Neural cell (in vitro differentiated cells): ENCODE data around the gene GLIPR1L2. TPM values are rescaled to one million over a fixed set of nuclear protein-coding genes. Genes with fewer than 3 reads are reported as not detected.

Experiments
- H2AFZ ChIP-seq: fragments of 200-600, 300-800 bp; sonication (generic), shearing (Covaris generic); 2 replicates; pipeline ENCODE4 v1.6.0; 2014; ENCODE audit warnings: low read depth, mild to moderate bottlenecking, antibody characterized with exemption, low read length, moderate library complexity
- H3F3A ChIP-seq: fragments of 200-600 bp; shearing (Covaris generic); 2 replicates; pipeline ENCODE4 v1.6.1; 2016; ENCODE audit warnings: mild to moderate bottlenecking, moderate library complexity, mixed read lengths, antibody characterized with exemption, low read length; ENCODE audit not compliant: insufficient read depth, poor library complexity, severe bottlenecking
- H3K27ac ChIP-seq: fragments of 200-600, 300-800 bp; sonication (generic), shearing (Covaris generic); 2 replicates; pipeline ENCODE4 v1.5.1; 2014; ENCODE audit warnings: mild to moderate bottlenecking, low read length, moderate library complexity
- H3K27me3 ChIP-seq: fragments of 300-800, 200-600 bp; sonication (generic), shearing (Covaris generic); 2 replicates; pipeline ENCODE4 v1.6.0; 2014; ENCODE audit warnings: mild to moderate bottlenecking, low read depth, low read length, moderate library complexity; ENCODE audit not compliant: insufficient read depth
- H3K36me3 ChIP-seq: fragments of 300-800, 200-600 bp; sonication (generic), shearing (Covaris generic); 2 replicates; pipeline ENCODE4 v1.5.1; 2014; ENCODE audit warnings: mild to moderate bottlenecking, antibody characterized with exemption, low read length, moderate library complexity; ENCODE audit not compliant: insufficient read depth
- H3K4me2 ChIP-seq: fragments of 300-800, 200-600 bp; sonication (generic), shearing (Covaris generic); 2 replicates; pipeline ENCODE4 v1.6.0; 2014; ENCODE audit warnings: mild to moderate bottlenecking, low read length
- H3K4me3 ChIP-seq: fragments of 300-800, 200-600 bp; sonication (generic), shearing (Covaris generic); 2 replicates; pipeline ENCODE4 v1.5.1; 2014; ENCODE audit warnings: mild to moderate bottlenecking, low read length, moderate library complexity
- H3K79me2 ChIP-seq: fragments of 200-600 bp; shearing (Covaris generic); replicated peaks from 2 replicates; pipeline ENCODE4 v1.6.0; 2014; ENCODE audit warnings: mild to moderate bottlenecking, low read length, moderate library complexity; ENCODE audit not compliant: insufficient read depth
- H3K9ac ChIP-seq: fragments of 300-800, 200-600 bp; sonication (generic), shearing (Covaris generic); 2 replicates; pipeline ENCODE4 v1.6.1; 2016; ENCODE audit warnings: mild to moderate bottlenecking, low read length, mixed read lengths
- H3K9me2 ChIP-seq: fragments of 200-600 bp; shearing (Covaris generic); 2 replicates; pipeline ENCODE4 v1.6.1; 2016; ENCODE audit warnings: mild to moderate bottlenecking, low read length, mixed read lengths; ENCODE audit not compliant: insufficient read depth
- H3K9me3 ChIP-seq: fragments of 200-600, 300-800 bp; sonication (generic), shearing (Covaris generic); 2 replicates; pipeline ENCODE4 v1.6.1; 2016; ENCODE audit warnings: mild to moderate bottlenecking, mixed run types, low read length, moderate library complexity, mixed read lengths
- H4K20me1 ChIP-seq: fragments of 200-600 bp; shearing (Covaris generic); 2 replicates; pipeline ENCODE4 v1.6.1; 2016; ENCODE audit warnings: mild to moderate bottlenecking, mixed run types; ENCODE audit not compliant: insufficient read depth
- EP300 ChIP-seq: fragments of 450-650 bp; conservative IDR thresholded peaks from 2 replicates; pipeline ENCODE4 v1.6.1; 2014; ENCODE audit warnings: antibody characterized with exemption, mild to moderate bottlenecking, moderate library complexity; ENCODE audit not compliant: poor library complexity, severe bottlenecking
- EZH2 ChIP-seq: fragments of 200-600, 300-800 bp; shearing (Covaris generic), sonication (generic); IDR thresholded peaks from 2 replicates; pipeline ENCODE4 v1.6.1; 2014; ENCODE audit warnings: antibody characterized with exemption, low read length, borderline replicate concordance, mild to moderate bottlenecking; ENCODE audit not compliant: insufficient read depth, poor library complexity, severe bottlenecking
- MXI1 ChIP-seq: fragments of 450-650 bp; conservative IDR thresholded peaks from 2 replicates; pipeline ENCODE4 v1.6.1; 2014; ENCODE audit warnings: antibody characterized with exemption, mild to moderate bottlenecking; ENCODE audit not compliant: poor library complexity, severe bottlenecking
- POLR2AphosphoS5 ChIP-seq: IDR thresholded peaks from 2 replicates; pipeline ENCODE4 v1.6.1; 2012
- RAD21 ChIP-seq: fragments of 450-650 bp; conservative IDR thresholded peaks from 2 replicates; pipeline ENCODE4 v1.6.1; 2014; ENCODE audit warnings: antibody characterized with exemption, mild to moderate bottlenecking, moderate library complexity
- SMC3 ChIP-seq: fragments of 450-650 bp; conservative IDR thresholded peaks from 2 replicates; pipeline ENCODE4 v1.6.1; 2014; ENCODE audit warnings: antibody characterized with exemption, mild to moderate bottlenecking, moderate library complexity; ENCODE audit not compliant: poor library complexity
- TAF1 ChIP-seq: IDR thresholded peaks from 2 replicates; pipeline ENCODE4 v1.6.1; 2012; ENCODE audit warnings: low read depth
- polyA plus RNA-seq: library from polyadenylated mRNA; depleted of rRNA; stranded (reverse); fragments of >200 nt; gene quantifications from 2 replicates; pipeline ENCODE4 v1.2.3, GENCODE V29; 2014
- TF ChIP-seq, protein P1 (sequence below): fragments of 450-650 bp; IDR thresholded peaks from 2 replicates; pipeline ENCODE4 v1.5.1; 2014; ENCODE audit warnings: antibody characterized with exemption, mild to moderate bottlenecking, moderate library complexity; ENCODE audit not compliant: poor library complexity, severe bottlenecking
- TF ChIP-seq, protein P2 (sequence below): IDR thresholded peaks from 2 replicates; pipeline ENCODE4 v1.6.1; 2012; ENCODE audit warnings: borderline replicate concordance

GLIPR1L2 gene
- polyA plus RNA-seq, 1 donor from 2014 or later, result 0.89 TPM

DNA sequence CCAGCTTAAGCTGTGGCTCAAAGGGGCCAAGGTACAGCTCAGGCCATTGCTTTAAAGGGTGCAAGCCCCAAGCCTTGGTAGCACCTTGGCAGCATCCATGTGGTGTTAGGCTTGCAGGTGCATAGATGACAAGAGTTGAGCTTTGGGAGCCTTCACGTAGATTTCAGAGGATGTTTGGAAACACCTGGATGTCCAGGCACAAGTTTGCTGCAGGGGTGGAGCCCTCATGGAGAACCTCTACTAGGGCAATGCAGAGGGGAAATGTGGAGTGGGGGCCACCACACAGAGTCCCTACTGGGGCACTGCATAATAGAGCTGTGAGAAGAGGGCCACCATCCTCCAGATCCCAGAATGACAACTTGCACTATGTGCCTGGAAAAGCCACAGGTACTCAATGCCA lies 37.9 kb downstream of the GLIPR1L2 start:
- Histone ChIP-seq H3K4me2 (no peak overlapping the region), H3K36me3 (no peaks in the 10 kb centered on the region), H3K27ac (no peak overlapping the region), H3K9me2 (no peaks in the 10 kb centered on the region), H3F3A (no peaks in the 10 kb centered on the region), H4K20me1 (no peaks in the 10 kb centered on the region), H3K79me2 (no peaks in the 10 kb centered on the region), H2AFZ (no peak overlapping the region), H3K9me3 (peaks cover 5% of the 10 kb centered on the region), H3K4me3 (no peak overlapping the region), H3K27me3 (no peaks in the 10 kb centered on the region), H3K9ac (no peak overlapping the region)
- TF ChIP-seq, protein P1, sequence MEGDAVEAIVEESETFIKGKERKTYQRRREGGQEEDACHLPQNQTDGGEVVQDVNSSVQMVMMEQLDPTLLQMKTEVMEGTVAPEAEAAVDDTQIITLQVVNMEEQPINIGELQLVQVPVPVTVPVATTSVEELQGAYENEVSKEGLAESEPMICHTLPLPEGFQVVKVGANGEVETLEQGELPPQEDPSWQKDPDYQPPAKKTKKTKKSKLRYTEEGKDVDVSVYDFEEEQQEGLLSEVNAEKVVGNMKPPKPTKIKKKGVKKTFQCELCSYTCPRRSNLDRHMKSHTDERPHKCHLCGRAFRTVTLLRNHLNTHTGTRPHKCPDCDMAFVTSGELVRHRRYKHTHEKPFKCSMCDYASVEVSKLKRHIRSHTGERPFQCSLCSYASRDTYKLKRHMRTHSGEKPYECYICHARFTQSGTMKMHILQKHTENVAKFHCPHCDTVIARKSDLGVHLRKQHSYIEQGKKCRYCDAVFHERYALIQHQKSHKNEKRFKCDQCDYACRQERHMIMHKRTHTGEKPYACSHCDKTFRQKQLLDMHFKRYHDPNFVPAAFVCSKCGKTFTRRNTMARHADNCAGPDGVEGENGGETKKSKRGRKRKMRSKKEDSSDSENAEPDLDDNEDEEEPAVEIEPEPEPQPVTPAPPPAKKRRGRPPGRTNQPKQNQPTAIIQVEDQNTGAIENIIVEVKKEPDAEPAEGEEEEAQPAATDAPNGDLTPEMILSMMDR, result no peak
- TF ChIP-seq RAD21 (no peak), MXI1 (no peak), TAF1 (no peak)

DNA sequence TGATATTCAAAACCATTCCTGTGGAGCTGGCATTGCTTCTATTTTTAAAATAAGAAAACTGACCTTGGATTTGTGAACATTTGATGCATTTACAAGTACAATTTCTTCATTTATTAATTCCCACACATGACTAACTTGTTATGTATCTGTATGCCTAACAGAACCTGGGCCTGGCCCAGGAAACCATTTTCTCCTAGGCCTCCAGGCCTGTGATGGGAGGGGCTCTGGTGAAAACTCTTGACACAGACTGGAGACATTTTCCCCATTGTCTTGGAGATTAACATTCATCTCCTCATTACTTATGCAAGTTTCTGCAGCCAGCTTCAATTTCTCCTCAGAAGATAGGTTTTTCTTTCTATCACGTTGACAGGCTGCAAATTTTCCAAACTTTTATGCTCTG lies 42.0 kb downstream of the GLIPR1L2 start:
- no peaks in the 10 kb centered on the region for H4K20me1 ChIP-seq
- no peak overlapping the region for H3K4me3 ChIP-seq
- peaks cover 11% of the 10 kb centered on the region for H3K9me3 ChIP-seq
- H3K36me3 ChIP-seq, result no peaks in the 10 kb centered on the region
- H3F3A ChIP-seq, result no peaks in the 10 kb centered on the region
- TF ChIP-seq, protein P1, result no peak
- TF ChIP-seq POLR2AphosphoS5 (no peak), MXI1 (no peak), EZH2 (no peak), RAD21 (no peak), EP300 (no peak), TAF1 (no peak), SMC3 (no peak)
- TF ChIP-seq, protein P2, sequence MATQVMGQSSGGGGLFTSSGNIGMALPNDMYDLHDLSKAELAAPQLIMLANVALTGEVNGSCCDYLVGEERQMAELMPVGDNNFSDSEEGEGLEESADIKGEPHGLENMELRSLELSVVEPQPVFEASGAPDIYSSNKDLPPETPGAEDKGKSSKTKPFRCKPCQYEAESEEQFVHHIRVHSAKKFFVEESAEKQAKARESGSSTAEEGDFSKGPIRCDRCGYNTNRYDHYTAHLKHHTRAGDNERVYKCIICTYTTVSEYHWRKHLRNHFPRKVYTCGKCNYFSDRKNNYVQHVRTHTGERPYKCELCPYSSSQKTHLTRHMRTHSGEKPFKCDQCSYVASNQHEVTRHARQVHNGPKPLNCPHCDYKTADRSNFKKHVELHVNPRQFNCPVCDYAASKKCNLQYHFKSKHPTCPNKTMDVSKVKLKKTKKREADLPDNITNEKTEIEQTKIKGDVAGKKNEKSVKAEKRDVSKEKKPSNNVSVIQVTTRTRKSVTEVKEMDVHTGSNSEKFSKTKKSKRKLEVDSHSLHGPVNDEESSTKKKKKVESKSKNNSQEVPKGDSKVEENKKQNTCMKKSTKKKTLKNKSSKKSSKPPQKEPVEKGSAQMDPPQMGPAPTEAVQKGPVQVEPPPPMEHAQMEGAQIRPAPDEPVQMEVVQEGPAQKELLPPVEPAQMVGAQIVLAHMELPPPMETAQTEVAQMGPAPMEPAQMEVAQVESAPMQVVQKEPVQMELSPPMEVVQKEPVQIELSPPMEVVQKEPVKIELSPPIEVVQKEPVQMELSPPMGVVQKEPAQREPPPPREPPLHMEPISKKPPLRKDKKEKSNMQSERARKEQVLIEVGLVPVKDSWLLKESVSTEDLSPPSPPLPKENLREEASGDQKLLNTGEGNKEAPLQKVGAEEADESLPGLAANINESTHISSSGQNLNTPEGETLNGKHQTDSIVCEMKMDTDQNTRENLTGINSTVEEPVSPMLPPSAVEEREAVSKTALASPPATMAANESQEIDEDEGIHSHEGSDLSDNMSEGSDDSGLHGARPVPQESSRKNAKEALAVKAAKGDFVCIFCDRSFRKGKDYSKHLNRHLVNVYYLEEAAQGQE, result no peak
- H3K27ac ChIP-seq, result peak overlapping the region; percentile 46
- no peaks in the 10 kb centered on the region for H3K27me3 ChIP-seq
- H3K9ac ChIP-seq, result no peak overlapping the region
- H3K79me2 ChIP-seq, result no peaks in the 10 kb centered on the region
- peak overlapping the region; percentile 7 for H2AFZ ChIP-seq
- no peak overlapping the region for H3K4me2 ChIP-seq
- no peaks in the 10 kb centered on the region for H3K9me2 ChIP-seq
